ENCODE data around the gene KCTD4. TPM values are rescaled to one million over a fixed set of nuclear protein-coding genes. Genes with fewer than 3 reads are reported as not detected.
"Not testable (repeated sequence)": the region's sequence is repeated elsewhere in the genome, so short reads cannot be mapped to it uniquely, and the experiment has no call there.

Gene KCTD4
- total and polyA plus RNA-seq, 5 experiments from 2014 or later = 0.16 TPM; not detected in 4

- H3K36me3 Mint-ChIP-seq = peaks cover 22 to 46% (median 33%) of the 10 kb centered on the region in 3 donors
- POLR2A ChIA-PET = no interaction called here
Observed at GRCh38 chr13:45208132-45208531, 7.3 kb upstream of the KCTD4 start.

GRCh38 chr13:45207319-45207718 lies 6.5 kb upstream of the KCTD4 start:
- Mint-ChIP-seq H3K27ac (no peak overlapping the region), H3K9me3 (no peaks in the 10 kb centered on the region), H3K4me3 (no peak overlapping the region), H3K4me1 (peaks cover 0 to 8% (median 1%) of the 10 kb centered on the region in 4 donors), H3K36me3 (peaks cover 22 to 46% (median 34%) of the 10 kb centered on the region in 3 donors), H3K27me3 (no peaks in the 10 kb centered on the region)
- DNase-seq (no peak), ATAC-seq (no peak)
- POLR2A ChIA-PET = no interaction called here

More at GRCh38 chr13:45208132-45208531, 7.3 kb upstream of the KCTD4 start:
- Mint-ChIP-seq H3K27ac (no peak overlapping the region), H3K4me1 (peaks cover 0 to 8% (median 1%) of the 10 kb centered on the region in 4 donors), H3K9me3 (no peaks in the 10 kb centered on the region), H3K4me3 (no peak overlapping the region), H3K27me3 (no peaks in the 10 kb centered on the region)
- ATAC-seq (no peak), DNase-seq (no peak)

GRCh38 chr13:45206340-45206739 lies 5.5 kb upstream of the KCTD4 start:
- POLR2A ChIA-PET = no interaction called here
- Mint-ChIP-seq H3K27me3 (no peaks in the 10 kb centered on the region), H3K4me1 (peaks cover 0 to 8% (median 1%) of the 10 kb centered on the region in 4 donors), H3K36me3 (peaks cover 22 to 53% (median 37%) of the 10 kb centered on the region in 3 donors), H3K4me3 (no peak overlapping the region), H3K27ac (no peak overlapping the region), H3K9me3 (no peaks in the 10 kb centered on the region)
- DNase-seq (no peak), ATAC-seq (no peak)

GRCh38 chr13:45205124-45205523 lies 4.3 kb upstream of the KCTD4 start:
- ATAC-seq (no peak), DNase-seq (no peak)
- Mint-ChIP-seq H3K4me1 (peaks cover 0 to 3% (median 0%) of the 10 kb centered on the region in 4 donors), H3K9me3 (no peaks in the 10 kb centered on the region), H3K27me3 (no peaks in the 10 kb centered on the region), H3K27ac (peak overlapping the region in 2 of 10 donors; percentile 33 to 39), H3K36me3 (peaks cover 12 to 51% (median 29%) of the 10 kb centered on the region in 3 donors), H3K4me3 (no peak overlapping the region)
- POLR2A ChIA-PET = no interaction called here

- Mint-ChIP-seq H3K27ac (peak overlapping the region in 1 of 10 donors; percentile 77), H3K36me3 (peaks cover 0 to 39% (median 18%) of the 10 kb centered on the region in 3 donors), H3K4me3 (no peak overlapping the region), H3K9me3 (no peaks in the 10 kb centered on the region), H3K4me1 (peaks cover under 1 to 14% (median 10%) of the 10 kb centered on the region in 4 donors), H3K27me3 (no peaks in the 10 kb centered on the region)
- POLR2A ChIA-PET = no interaction called here
- DNase-seq (no peak), ATAC-seq (no peak)
Observed at GRCh38 chr13:45199711-45200110, 1.1 kb downstream of the KCTD4 start.

- H3K4me3 Mint-ChIP-seq = no peak overlapping the region
- DNase-seq (no peak), ATAC-seq (no peak)
- H3K27ac Mint-ChIP-seq = no peak overlapping the region
- H3K9me3 Mint-ChIP-seq = no peaks in the 10 kb centered on the region
- POLR2A ChIA-PET = no interaction called here
- H3K27me3 Mint-ChIP-seq = no peaks in the 10 kb centered on the region
- H3K4me1 Mint-ChIP-seq = peaks cover 5 to 16% (median 9%) of the 10 kb centered on the region in 4 donors
- H3K36me3 Mint-ChIP-seq = peaks cover 0 to 42% (median 18%) of the 10 kb centered on the region in 3 donors
Observed at GRCh38 chr13:45198924-45199323, 1.9 kb downstream of the KCTD4 start.

GRCh38 chr13:45198041-45198440 lies 2.8 kb downstream of the KCTD4 start:
- POLR2A ChIA-PET = no interaction called here
- Mint-ChIP-seq H3K4me1 (peaks cover 5 to 16% (median 9%) of the 10 kb centered on the region in 4 donors), H3K27ac (no peak overlapping the region), H3K27me3 (no peaks in the 10 kb centered on the region), H3K9me3 (no peaks in the 10 kb centered on the region), H3K4me3 (no peak overlapping the region), H3K36me3 (peaks cover 0 to 45% (median 18%) of the 10 kb centered on the region in 3 donors)
- no peak for DNase-seq
- ATAC-seq = no peak

GRCh38 chr13:45196622-45197021 lies 4.2 kb downstream of the KCTD4 start:
- peaks cover 5 to 16% (median 9%) of the 10 kb centered on the region in 4 donors for H3K4me1 Mint-ChIP-seq
- POLR2A ChIA-PET = no interaction called here
- H3K27ac Mint-ChIP-seq = peak overlapping the region in 1 of 10 donors; percentile 61
- H3K27me3 Mint-ChIP-seq = no peaks in the 10 kb centered on the region
- H3K9me3 Mint-ChIP-seq = no peaks in the 10 kb centered on the region
- no peak overlapping the region for H3K4me3 Mint-ChIP-seq
- DNase-seq (no peak), ATAC-seq (no peak)
- peaks cover 0 to 36% (median 16%) of the 10 kb centered on the region in 3 donors for H3K36me3 Mint-ChIP-seq

GRCh38 chr13:45196096-45196495 lies 4.7 kb downstream of the KCTD4 start:
- no peak overlapping the region for H3K27ac Mint-ChIP-seq
- ATAC-seq (no peak), DNase-seq (no peak)
- H3K36me3 Mint-ChIP-seq = peaks cover 0 to 34% (median 13%) of the 10 kb centered on the region in 3 donors
- no peaks in the 10 kb centered on the region for H3K27me3 Mint-ChIP-seq
- peaks cover 5 to 16% (median 9%) of the 10 kb centered on the region in 4 donors for H3K4me1 Mint-ChIP-seq
- H3K4me3 Mint-ChIP-seq = no peak overlapping the region
- POLR2A ChIA-PET = no interaction called here
- no peaks in the 10 kb centered on the region for H3K9me3 Mint-ChIP-seq

GRCh38 chr13:45195421-45195820 lies 5.4 kb downstream of the KCTD4 start:
- no peaks in the 10 kb centered on the region for H3K9me3 Mint-ChIP-seq
- ATAC-seq = no peak

GRCh38 chr13:45194081-45194939 lies 6.5 kb downstream of the KCTD4 start:
- Mint-ChIP-seq H3K27ac (no peak overlapping the region), H3K4me3 (no peak overlapping the region), H3K36me3 (peaks cover 0 to 25% (median 10%) of the 10 kb centered on the region in 3 donors), H3K4me1 (peaks cover 4 to 16% (median 7%) of the 10 kb centered on the region in 4 donors), H3K27me3 (no peaks in the 10 kb centered on the region), H3K9me3 (no peaks in the 10 kb centered on the region)
- POLR2A ChIA-PET = no interaction called here
- ATAC-seq (no peak), DNase-seq (no peak)

More at GRCh38 chr13:45195421-45195820, 5.4 kb downstream of the KCTD4 start:
- no peak overlapping the region for H3K4me3 Mint-ChIP-seq
- H3K27ac Mint-ChIP-seq = no peak overlapping the region
- H3K27me3 Mint-ChIP-seq = no peaks in the 10 kb centered on the region
- POLR2A ChIA-PET = no interaction called here
- H3K36me3 Mint-ChIP-seq = peaks cover 0 to 28% (median 12%) of the 10 kb centered on the region in 3 donors
- H3K4me1 Mint-ChIP-seq = peaks cover 5 to 16% (median 9%) of the 10 kb centered on the region in 4 donors
- no peak for DNase-seq

- peaks cover 0 to 32% (median 22%) of the 10 kb centered on the region in 3 donors for H3K36me3 Mint-ChIP-seq
- H3K27ac Mint-ChIP-seq = no peak overlapping the region
- H3K27me3 Mint-ChIP-seq = no peaks in the 10 kb centered on the region
- no peak overlapping the region for H3K4me3 Mint-ChIP-seq
- H3K9me3 Mint-ChIP-seq = peaks cover 0 to 2% (median 0%) of the 10 kb centered on the region in 9 donors
- ATAC-seq (no peak), DNase-seq (no peak)
- H3K4me1 Mint-ChIP-seq = peaks cover 3 to 15% (median 5%) of the 10 kb centered on the region in 4 donors
- POLR2A ChIA-PET = no interaction called here
Observed at GRCh38 chr13:45191874-45192273, 9.0 kb downstream of the KCTD4 start.

GRCh38 chr13:45189511-45189910 lies 11.3 kb downstream of the KCTD4 start:
- H3K9me3 Mint-ChIP-seq, POLR2A ChIA-PET, H3K27ac Mint-ChIP-seq, H3K4me1 Mint-ChIP-seq, DNase-seq, ATAC-seq, H3K4me3 Mint-ChIP-seq, H3K27me3 Mint-ChIP-seq: not testable (repeated sequence)
- peaks cover 0 to 28% (median 18%) of the 10 kb centered on the region in 3 donors for H3K36me3 Mint-ChIP-seq
